Lower leg skin (tissue), 3 donors: ENCODE results near the gene VPS52.
"Not testable (repeated sequence)": the region's sequence is repeated elsewhere in the genome, so short reads cannot be mapped to it uniquely, and the experiment has no call there.

Source experiments
- CTCF ChIP-seq, 3 donors: fragments of 450-650 bp; IDR thresholded peaks; one replicate each; pipeline ENCODE4 v1.5.1; 2016; ENCODE audit warnings: antibody characterized with exemption in 3 of 3, mild to moderate bottlenecking in 3 of 3, moderate library complexity in 2 of 3
- POLR2A ChIP-seq, 2 donors: fragments of 450-650 bp; IDR thresholded peaks; one replicate each; pipeline ENCODE4 v1.6.1; 2016 to 2017; ENCODE audit warnings: antibody characterized with exemption in 2 of 2, mild to moderate bottlenecking in 1 of 2, moderate library complexity in 1 of 2

GRCh38 chr6:33226503-33227120 lies 45.1 kb downstream of the VPS52 start:
- TF ChIP-seq CTCF, POLR2A (IDR thresholded peaks at IDR 0.05): not testable (repeated sequence)
